NCI-H69 (cell line): ENCODE measurements around the gene MIER1.

ENCODE experiments used
- DNase-seq: peaks from one replicate; lab custom pipeline; 2025; lab: John Stamatoyannopoulos, UW

MIER1 gene

DNA sequence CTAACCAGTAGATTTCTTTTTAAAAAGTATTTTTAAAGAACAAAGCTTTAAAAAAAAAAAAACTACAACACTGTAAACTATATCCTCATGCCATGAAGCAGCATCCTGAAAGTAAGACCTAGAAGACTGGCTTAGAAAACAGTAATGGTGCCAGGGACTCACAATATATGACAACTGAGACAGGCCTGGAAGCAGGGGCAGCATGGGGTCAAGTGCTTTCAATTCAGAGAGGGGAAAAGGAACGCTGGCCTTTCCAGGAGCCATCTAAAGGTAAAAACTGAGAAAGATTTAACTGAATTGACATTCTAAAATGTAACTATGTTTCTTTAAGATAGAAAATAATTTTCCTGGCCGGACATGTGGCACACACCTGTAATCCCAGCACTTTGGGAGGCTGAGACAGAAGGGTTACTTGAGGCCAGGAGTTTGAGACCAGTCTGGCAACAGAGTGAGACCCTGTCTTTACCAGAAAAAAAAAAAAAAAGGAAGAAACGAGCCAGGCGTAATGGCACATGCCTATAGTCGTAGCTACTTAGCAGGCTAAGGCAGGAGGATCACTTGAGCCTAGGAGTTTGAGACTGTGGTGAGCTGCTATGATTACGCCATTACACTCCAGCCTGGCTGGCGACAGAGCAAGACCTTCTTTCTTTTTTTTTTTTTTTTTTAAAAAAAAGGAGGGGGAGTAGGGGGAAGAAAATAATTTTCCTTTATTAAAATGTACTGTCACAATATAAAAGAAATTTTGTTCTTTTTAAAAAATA lies 75.0 kb downstream of the MIER1 start:
- no peak for DNase-seq

DNA sequence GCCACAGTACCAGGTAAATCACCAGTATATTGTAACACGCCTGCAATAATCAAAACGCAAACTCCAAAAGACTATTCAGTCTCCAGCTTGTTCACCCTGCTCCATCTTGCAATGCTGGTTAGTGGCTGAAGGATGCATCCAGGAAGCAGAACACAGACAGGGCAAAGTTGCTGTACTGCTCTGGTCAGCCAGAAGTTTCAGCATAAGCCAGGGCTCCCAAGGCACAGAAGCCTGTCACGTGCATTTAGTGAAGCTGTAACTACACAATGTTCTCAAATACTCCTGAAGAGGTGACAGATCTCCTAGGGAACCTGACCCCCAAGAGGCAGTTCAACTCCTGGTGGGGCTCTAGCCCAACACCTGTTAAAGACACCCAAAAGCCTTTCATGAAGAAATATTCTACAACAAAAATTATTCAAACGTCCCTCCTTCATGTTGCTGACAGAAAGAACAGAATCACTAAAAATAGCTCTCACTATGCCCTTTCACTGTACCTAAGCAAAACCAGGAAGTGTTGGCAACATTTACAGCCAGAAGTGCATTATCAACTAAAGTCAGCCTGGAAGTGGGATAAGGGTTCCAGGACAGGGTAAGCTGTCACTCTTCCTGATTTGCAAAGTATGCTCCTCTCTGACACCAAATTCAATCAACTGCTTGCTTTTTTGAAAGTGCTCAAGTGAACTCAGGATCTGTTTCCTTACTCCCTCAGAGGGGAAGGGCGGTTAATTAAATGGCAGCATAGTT lies 77.1 kb downstream of the MIER1 start:
- DNase-seq: no peak

GRCh38 chr1:67004176-67004575 lies 79.4 kb downstream of the MIER1 start:
- DNase-seq: peak; percentile 79

- DNase-seq: no peak
These were observed 80.3 kb downstream of the MIER1 start for GRCh38 chr1:67005068-67005467.

DNA sequence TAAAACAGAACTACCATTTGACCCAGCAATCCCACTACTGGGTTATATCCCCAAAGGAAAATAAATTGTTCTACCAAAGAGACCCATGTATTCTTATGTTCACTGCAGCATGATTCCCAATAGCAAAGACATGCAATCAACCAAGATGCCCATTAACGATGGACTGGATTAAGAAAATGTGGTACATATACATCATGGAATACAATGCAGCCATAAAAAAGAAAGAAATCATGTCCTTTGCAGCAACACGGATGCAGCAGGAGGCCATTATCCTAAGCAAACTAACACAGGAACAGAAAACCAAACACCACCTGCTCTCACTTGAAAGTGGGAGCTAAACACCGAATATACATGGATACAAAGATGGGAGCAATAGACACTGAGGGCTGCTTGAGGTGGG lies 85.0 kb downstream of the MIER1 start:
- no peak for DNase-seq

- DNase-seq: no peak
These were observed 88.8 kb downstream of the MIER1 start for GRCh38 chr1:67013573-67013972.

GRCh38 chr1:67018574-67018973 lies 93.8 kb downstream of the MIER1 start:
- DNase-seq: no peak

GRCh38 chr1:67019121-67019520 lies 94.3 kb downstream of the MIER1 start:
- DNase-seq: no peak

- no peak for DNase-seq
These were observed 94.9 kb downstream of the MIER1 start for GRCh38 chr1:67019600-67020136.

GRCh38 chr1:67020304-67020703 lies 95.5 kb downstream of the MIER1 start:
- DNase-seq: no peak

- no peak for DNase-seq
These were observed 96.0 kb downstream of the MIER1 start for GRCh38 chr1:67020765-67021164.

DNA sequence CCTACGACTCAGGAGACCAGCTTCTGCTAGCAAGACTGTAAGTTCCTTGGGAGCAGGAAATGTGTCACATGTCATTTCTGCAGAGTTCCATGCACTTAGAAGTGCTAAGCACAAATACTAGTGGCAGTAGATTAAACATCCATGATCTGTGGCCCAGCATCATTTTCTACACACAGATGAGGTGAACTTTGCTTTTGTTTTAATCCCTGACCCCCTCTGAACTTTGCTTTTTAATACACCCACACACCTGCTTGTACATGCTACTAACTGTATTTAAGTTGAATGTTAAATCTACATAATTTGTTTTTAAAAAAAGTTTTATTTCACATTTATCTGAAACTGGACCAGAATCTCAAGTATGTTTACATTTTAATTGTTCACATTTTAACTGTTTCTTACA lies 104.7 kb downstream of the MIER1 start:
- DNase-seq: no peak

DNA sequence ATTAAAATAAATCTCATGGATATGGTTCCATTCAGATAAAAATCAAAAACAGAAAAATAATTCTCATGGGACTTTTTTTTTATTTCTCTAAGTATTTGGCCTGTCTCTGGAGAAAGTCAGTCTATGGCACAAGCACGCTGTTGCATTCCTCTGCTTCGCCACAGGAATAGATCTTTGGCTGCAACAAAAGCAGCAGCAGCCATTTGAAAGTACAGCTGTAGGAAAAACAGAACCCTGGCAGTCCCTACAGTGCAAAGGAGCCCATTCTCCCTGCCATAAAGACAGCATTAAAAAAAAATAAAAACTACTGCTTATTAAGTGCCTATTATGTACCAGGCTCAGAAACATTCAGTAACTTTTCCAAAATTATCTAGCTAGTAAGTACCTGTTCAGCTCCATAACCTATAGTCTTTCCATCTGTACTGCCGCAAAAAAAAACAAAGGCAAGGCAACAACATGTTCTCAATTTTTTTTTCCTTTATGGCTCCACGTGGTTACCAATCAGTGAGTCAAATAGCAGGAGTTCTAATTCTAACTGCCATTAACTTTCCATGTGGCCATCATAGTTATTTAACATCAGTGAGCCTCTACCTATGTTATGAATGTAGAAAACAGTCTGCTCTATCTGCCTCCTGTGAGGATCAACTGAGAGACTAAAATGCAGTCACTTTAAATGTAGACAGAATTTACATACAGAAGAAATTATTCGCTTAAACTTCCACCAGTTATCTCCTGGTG lies 106.5 kb downstream of the MIER1 start:
- no peak for DNase-seq

GRCh38 chr1:67031859-67032247 lies 107.1 kb downstream of the MIER1 start:
- no peak for DNase-seq
